Measurements from ENCODE around the gene TTLL11. TPM values are rescaled to one million over a fixed set of nuclear protein-coding genes. Genes with fewer than 3 reads are reported as not detected.
A peak's percentile ranks its signal among the peaks of the same experiment; 100 is the strongest.
"Not testable (repeated sequence)": the region's sequence is repeated elsewhere in the genome, so short reads cannot be mapped to it uniquely, and the experiment has no call there.

The TTLL11 gene
- total RNA-seq, 1 experiment from 2014 or later: 8.8 TPM

DNA sequence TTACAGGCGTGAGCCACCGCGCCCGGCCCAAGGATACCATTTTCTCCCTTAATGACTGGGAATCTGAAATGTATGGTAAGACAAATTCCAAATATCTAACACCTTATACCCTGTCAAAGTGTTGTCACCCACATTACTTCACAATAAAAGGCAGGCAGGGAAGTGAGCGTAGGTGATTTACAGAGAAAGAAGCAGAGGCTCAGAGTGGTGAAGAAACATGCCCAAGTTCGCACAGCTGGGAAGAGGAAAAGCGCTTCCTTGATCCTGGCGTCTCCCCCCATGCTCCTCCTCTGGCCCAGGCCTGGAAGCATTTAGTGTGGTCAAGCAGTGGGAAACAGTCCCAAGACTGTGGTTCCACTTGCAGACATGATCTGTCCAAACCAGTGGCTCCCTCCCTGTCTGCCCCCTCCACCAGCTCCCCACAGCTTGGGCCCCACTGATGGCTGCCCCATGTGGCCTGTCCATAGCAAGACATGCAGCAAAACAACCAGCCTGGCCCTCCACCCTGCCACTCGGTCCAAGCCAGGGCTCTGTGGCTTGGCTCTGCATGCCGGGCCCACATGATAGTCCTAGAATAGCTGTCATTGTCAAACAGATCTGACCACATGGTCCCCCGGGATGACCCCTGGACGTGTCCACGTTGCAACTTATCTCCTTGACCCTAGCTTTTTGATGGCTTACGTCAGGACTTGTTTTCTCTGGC, 107.2 kb downstream of the TTLL11 start:
- no peaks in the 10 kb centered on the region for H3K36me3 ChIP-seq
- peaks cover 6% of the 10 kb centered on the region for H3K9me3 ChIP-seq (replicated peaks)
- H3K27me3 ChIP-seq: no peaks in the 10 kb centered on the region
- no peak overlapping the region for H3K4me3 ChIP-seq
- DNase-seq: no peak
- H3K4me1 ChIP-seq: no peaks in the 10 kb centered on the region
- H3K27ac ChIP-seq: no peak overlapping the region

GRCh38 chr9:121984726-121985402, 108.2 kb downstream of the TTLL11 start:
- no peak for DNase-seq
- Histone ChIP-seq H3K27me3 (no peaks in the 10 kb centered on the region), H3K9me3 (replicated peaks) (peaks cover 11% of the 10 kb centered on the region), H3K4me1 (no peaks in the 10 kb centered on the region), H3K27ac (no peak overlapping the region), H3K36me3 (no peaks in the 10 kb centered on the region), H3K4me3 (no peak overlapping the region)

- DNase-seq: no peak
- Histone ChIP-seq H3K36me3 (no peaks in the 10 kb centered on the region), H3K9me3 (replicated peaks) (peaks cover 11% of the 10 kb centered on the region), H3K4me3 (no peak overlapping the region), H3K4me1 (no peaks in the 10 kb centered on the region), H3K27ac (no peak overlapping the region), H3K27me3 (no peaks in the 10 kb centered on the region)
Measured at GRCh38 chr9:121983736-121984135, 109.4 kb downstream of the TTLL11 start.

DNA sequence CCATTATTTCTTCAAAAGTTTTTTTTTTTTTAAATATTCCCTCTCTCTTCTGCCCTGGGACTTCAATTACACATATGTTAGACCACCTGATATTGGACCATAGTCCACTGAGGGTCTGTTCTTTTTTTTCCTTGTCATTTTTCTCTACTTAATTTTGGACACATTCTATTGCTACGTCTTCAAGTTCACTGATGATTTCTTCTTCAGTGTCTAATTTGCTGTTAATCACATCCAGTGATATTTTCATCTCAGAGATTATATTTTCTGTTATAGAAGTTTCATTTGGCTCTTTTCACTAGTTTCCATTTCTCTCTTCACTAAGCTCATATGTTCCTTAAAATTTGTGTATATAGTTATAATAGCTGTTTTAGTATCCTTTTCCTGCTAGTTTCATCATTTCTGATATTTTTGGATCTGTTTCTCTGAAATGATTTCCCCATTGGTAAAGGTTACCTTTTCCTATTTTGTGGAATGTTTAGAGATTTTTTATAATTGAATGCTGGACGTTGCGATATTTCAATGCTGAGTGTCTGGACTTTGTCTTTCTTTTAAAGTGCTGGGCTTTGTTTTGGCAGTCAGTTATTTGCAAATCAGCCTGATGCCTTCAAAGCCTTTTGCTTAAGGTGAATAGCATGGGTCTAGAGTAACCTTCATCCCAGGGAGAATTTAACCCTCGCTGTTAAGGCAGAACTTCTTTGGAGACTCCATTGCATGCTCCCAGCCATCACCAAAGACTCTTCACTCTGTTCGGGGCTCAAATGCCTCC, 111.8 kb downstream of the TTLL11 start:
- H3K4me1 ChIP-seq: no peaks in the 10 kb centered on the region
- no peaks in the 10 kb centered on the region for H3K27me3 ChIP-seq
- DNase-seq: no peak
- no peaks in the 10 kb centered on the region for H3K36me3 ChIP-seq
- H3K9me3 ChIP-seq (replicated peaks): peaks cover 11% of the 10 kb centered on the region
- no peak overlapping the region for H3K27ac ChIP-seq
- no peak overlapping the region for H3K4me3 ChIP-seq

DNA sequence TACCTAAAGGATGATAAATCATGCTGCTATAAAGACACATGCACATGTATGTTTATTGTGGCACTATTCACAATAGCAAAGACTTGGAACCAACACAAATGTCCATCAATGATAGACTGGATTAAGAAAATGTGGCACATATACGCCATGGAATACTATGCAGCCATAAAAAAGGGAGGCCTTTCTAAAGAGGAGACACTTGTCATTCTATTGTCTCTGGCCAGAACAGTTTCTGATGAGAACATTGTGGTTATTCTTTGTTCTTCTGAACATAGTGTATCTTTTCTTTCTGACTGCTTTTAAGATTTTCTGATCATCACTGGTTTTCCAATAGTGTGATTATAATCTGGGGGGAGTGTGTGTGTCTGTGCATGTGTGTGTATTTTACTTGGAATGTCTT, 112.4 kb downstream of the TTLL11 start:
- H3K27me3 ChIP-seq, H3K4me3 ChIP-seq, H3K27ac ChIP-seq, DNase-seq, H3K4me1 ChIP-seq, H3K36me3 ChIP-seq: not testable (repeated sequence)
- H3K9me3 ChIP-seq (replicated peaks): peaks cover 11% of the 10 kb centered on the region

DNA sequence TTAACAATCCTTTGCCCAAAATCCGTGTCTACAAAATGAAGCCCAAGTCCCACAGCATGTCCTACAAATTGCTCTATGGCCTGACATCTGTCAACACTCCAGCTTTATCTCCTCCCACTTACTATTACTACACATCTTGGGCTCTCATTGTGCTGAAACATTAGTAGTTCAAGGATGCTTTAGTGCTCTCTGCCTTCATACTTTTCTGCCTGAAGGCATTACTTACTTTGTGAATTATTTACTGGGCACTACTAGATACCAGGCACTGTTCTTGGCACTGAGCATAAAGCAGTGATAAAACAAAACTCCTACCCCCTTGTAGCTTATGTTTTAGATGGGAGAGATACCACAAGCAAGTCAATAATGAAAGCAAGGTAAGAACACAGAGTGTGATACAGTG, 113.4 kb downstream of the TTLL11 start:
- Histone ChIP-seq H3K4me1 (no peaks in the 10 kb centered on the region), H3K4me3 (no peak overlapping the region), H3K27ac (no peak overlapping the region), H3K27me3 (no peaks in the 10 kb centered on the region), H3K36me3 (no peaks in the 10 kb centered on the region), H3K9me3 (replicated peaks) (peaks cover 11% of the 10 kb centered on the region)
- DNase-seq: no peak

DNA sequence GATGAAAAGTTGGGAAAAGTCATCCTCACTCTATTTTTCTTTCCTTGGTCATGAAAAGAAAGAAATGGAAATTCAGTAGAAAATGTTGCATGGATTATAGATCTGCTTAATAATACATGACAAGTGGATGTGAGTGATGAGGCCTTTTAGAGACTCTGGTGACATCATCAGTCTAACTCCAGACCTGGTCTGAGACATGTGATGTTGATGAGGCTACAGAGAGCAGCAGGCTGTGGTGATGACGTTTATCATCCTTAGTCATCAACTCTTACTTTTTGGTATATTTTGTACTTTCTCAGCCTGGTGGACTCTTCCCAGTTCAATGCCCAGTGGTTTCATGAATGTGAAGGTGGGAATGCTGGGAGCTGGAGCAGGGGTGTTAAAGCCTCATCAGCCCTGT, 116.4 kb downstream of the TTLL11 start:
- H3K27me3 ChIP-seq: no peaks in the 10 kb centered on the region
- DNase-seq: no peak
- H3K4me3 ChIP-seq: no peak overlapping the region
- H3K4me1 ChIP-seq: no peaks in the 10 kb centered on the region
- H3K36me3 ChIP-seq: no peaks in the 10 kb centered on the region
- no peak overlapping the region for H3K27ac ChIP-seq
- peaks cover 11% of the 10 kb centered on the region for H3K9me3 ChIP-seq (replicated peaks)

- Histone ChIP-seq H3K36me3 (no peaks in the 10 kb centered on the region), H3K4me3 (no peak overlapping the region), H3K9me3 (replicated peaks) (peaks cover 4% of the 10 kb centered on the region; the same call in 1 of the 2 replicates), H3K27me3 (no peaks in the 10 kb centered on the region), H3K4me1 (no peaks in the 10 kb centered on the region), H3K27ac (no peak overlapping the region)
- no peak for DNase-seq
Measured at GRCh38 chr9:121975801-121976277, 117.3 kb downstream of the TTLL11 start.

GRCh38 chr9:121974421-121974820, 118.7 kb downstream of the TTLL11 start:
- H3K27me3 ChIP-seq: no peaks in the 10 kb centered on the region
- DNase-seq: peak in 1 of 2 experiments; percentile 36
- no peaks in the 10 kb centered on the region for H3K9me3 ChIP-seq (replicated peaks)
- H3K4me1 ChIP-seq: no peaks in the 10 kb centered on the region
- H3K36me3 ChIP-seq: no peaks in the 10 kb centered on the region
- H3K4me3 ChIP-seq: no peak overlapping the region
- no peak overlapping the region for H3K27ac ChIP-seq

DNA sequence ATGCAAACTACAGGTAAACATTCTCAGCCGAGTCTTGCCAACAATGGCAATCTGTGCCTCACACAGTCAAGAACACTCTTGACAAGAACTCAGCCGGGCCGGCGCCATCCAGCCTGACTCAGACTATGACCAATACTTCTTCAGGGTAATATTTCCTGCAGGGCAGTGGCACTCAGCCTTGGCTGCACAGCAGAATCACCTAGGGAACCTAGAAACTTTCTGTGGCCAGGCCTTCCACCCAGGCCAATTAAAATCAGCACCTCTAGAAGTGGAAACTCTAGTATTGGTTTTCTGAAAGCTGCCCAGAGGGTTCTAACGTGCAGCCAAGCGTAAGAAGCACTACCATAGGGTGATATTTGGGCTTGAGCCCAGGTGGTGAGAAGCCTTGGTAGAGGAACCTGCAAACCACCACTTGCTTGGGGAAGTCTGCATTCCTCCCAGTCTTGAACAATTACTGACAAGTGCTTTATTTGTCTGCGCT, 120.6 kb downstream of the TTLL11 start:
- DNase-seq: no peak
- Histone ChIP-seq H3K36me3 (no peaks in the 10 kb centered on the region), H3K4me3 (no peak overlapping the region), H3K9me3 (replicated peaks) (no peaks in the 10 kb centered on the region), H3K27ac (no peak overlapping the region), H3K27me3 (no peaks in the 10 kb centered on the region), H3K4me1 (no peaks in the 10 kb centered on the region)

DNA sequence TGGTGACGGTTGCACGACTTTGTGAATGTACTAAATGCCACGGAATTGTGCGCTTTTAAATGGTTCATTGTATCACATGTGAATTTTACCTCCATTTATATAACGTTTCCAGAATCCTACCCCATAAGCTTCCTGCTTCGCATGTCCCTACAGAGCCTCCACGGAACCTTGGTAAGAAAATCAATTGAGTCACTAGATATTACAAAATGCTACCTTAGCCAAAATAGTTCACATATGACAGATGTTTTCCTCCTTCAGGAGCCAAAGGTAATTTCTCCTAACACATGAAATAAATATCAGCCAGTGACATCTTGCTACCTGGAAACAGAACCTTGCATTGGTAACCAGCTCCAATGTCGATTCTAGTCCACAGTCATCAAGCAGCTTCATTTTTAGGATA, 125.1 kb downstream of the TTLL11 start:
- Histone ChIP-seq H3K36me3 (no peaks in the 10 kb centered on the region), H3K27me3 (no peaks in the 10 kb centered on the region), H3K4me1 (no peaks in the 10 kb centered on the region), H3K27ac (no peak overlapping the region), H3K9me3 (replicated peaks) (no peaks in the 10 kb centered on the region), H3K4me3 (no peak overlapping the region)
- DNase-seq: no peak

- H3K27ac ChIP-seq: no peak overlapping the region
- no peak for DNase-seq
- H3K4me3 ChIP-seq: no peak overlapping the region
- H3K9me3 ChIP-seq (replicated peaks): no peaks in the 10 kb centered on the region
- H3K27me3 ChIP-seq: no peaks in the 10 kb centered on the region
- no peaks in the 10 kb centered on the region for H3K4me1 ChIP-seq
- no peaks in the 10 kb centered on the region for H3K36me3 ChIP-seq
Measured at GRCh38 chr9:121966706-121967105, 126.4 kb downstream of the TTLL11 start.

GRCh38 chr9:121963528-121963995, 129.5 kb downstream of the TTLL11 start:
- no peak overlapping the region for H3K27ac ChIP-seq
- H3K4me3 ChIP-seq: no peak overlapping the region
- no peaks in the 10 kb centered on the region for H3K27me3 ChIP-seq
- no peak for DNase-seq
- H3K36me3 ChIP-seq: no peaks in the 10 kb centered on the region
- no peaks in the 10 kb centered on the region for H3K9me3 ChIP-seq (replicated peaks)
- H3K4me1 ChIP-seq: no peaks in the 10 kb centered on the region

- Histone ChIP-seq H3K27me3 (no peaks in the 10 kb centered on the region), H3K36me3 (no peaks in the 10 kb centered on the region), H3K4me3 (no peak overlapping the region), H3K9me3 (replicated peaks) (no peaks in the 10 kb centered on the region), H3K27ac (no peak overlapping the region), H3K4me1 (no peaks in the 10 kb centered on the region)
- DNase-seq: no peak
Measured at GRCh38 chr9:121962421-121962820, 130.7 kb downstream of the TTLL11 start.

- no peaks in the 10 kb centered on the region for H3K9me3 ChIP-seq (replicated peaks)
- H3K4me3 ChIP-seq: no peak overlapping the region
- no peak for DNase-seq
- no peak overlapping the region for H3K27ac ChIP-seq
- H3K27me3 ChIP-seq: no peaks in the 10 kb centered on the region
- no peaks in the 10 kb centered on the region for H3K36me3 ChIP-seq
- H3K4me1 ChIP-seq: no peaks in the 10 kb centered on the region
Measured at GRCh38 chr9:121960665-121961064, 132.4 kb downstream of the TTLL11 start.

Data from SJCRH30 (cell line).